ENCODE measurements around the gene CSPG4. TPM values are rescaled to one million over a fixed set of nuclear protein-coding genes. Genes with fewer than 3 reads are reported as not detected.

CSPG4 gene
- total and polyA plus RNA-seq, 2 of the 13 experiments (the other 11 are each of a cell fraction or from before 2014, with no cell fraction given): 0.01 to 0.04 TPM

DNA sequence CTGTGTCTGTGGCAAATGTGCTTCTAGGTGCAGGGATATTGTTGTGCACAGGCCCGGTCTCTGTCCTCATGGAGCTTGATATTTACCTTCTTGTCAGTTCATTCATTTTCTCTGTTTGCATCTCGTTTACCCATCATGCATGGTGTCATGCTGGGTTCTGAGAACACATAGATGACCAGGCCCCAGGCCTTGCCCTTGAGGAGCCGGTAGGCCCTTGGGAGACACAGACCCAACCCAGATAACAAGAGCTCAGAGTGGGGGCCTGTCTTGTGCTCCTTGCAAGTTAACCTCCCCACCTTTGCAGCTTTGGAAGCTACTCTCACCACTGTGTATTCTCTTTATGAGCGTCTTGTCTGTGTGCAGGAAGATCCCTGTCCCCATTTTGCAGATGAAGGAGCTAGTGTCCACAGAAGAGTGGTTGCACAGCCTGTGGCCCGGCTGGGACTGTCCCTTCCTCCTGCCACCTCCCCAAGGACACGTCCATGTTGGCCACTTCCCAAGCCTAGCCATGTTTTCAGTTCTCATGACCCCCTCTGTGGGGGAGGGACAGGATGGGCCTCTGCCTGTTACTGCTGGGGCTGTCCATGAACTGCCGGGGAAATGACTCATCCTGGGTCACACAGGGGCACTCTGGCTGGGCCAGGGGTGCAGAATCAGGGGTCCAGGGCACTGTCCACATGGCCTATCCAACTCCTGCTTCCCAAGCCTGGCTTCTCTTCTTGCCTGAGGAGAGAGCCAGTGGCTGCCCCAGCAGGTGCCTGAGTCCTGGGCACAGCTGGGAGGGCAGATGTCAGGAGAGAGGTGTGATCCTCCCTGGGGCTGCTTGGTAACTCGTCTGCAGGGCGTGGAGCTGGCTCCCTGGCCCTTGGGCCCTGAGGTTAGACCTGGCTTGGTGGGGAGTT, 61.5 kb downstream of the CSPG4 start (continued):
- TF ChIP-seq ZNF232 (CRISPR knock-in tag; IDR thresholded peaks at IDR 0.05; ENCODE audit: borderline replicate concordance): peak; percentile 51; the same call in 1 of the 2 replicates
- no peak for TF ChIP-seq CCAR2 (optimal IDR thresholded peaks at IDR 0.05; ENCODE audit: low read depth, low read length)
- peak; percentile 77; the same call in 1 of the 2 replicates for TF ChIP-seq ZNF607 (CRISPR knock-in tag; IDR thresholded peaks at IDR 0.05; ENCODE audit: borderline replicate concordance)
- TF ChIP-seq, protein P1, sequence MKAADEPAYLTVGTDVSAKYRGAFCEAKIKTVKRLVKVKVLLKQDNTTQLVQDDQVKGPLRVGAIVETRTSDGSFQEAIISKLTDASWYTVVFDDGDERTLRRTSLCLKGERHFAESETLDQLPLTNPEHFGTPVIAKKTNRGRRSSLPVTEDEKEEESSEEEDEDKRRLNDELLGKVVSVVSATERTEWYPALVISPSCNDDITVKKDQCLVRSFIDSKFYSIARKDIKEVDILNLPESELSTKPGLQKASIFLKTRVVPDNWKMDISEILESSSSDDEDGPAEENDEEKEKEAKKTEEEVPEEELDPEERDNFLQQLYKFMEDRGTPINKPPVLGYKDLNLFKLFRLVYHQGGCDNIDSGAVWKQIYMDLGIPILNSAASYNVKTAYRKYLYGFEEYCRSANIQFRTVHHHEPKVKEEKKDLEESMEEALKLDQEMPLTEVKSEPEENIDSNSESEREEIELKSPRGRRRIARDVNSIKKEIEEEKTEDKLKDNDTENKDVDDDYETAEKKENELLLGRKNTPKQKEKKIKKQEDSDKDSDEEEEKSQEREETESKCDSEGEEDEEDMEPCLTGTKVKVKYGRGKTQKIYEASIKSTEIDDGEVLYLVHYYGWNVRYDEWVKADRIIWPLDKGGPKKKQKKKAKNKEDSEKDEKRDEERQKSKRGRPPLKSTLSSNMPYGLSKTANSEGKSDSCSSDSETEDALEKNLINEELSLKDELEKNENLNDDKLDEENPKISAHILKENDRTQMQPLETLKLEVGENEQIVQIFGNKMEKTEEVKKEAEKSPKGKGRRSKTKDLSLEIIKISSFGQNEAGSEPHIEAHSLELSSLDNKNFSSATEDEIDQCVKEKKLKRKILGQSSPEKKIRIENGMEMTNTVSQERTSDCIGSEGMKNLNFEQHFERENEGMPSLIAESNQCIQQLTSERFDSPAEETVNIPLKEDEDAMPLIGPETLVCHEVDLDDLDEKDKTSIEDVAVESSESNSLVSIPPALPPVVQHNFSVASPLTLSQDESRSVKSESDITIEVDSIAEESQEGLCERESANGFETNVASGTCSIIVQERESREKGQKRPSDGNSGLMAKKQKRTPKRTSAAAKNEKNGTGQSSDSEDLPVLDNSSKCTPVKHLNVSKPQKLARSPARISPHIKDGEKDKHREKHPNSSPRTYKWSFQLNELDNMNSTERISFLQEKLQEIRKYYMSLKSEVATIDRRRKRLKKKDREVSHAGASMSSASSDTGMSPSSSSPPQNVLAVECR (CRISPR knock-in tag; IDR thresholded peaks at IDR 0.05; ENCODE audit: borderline replicate concordance): peak; percentile 82
- no peak for TF ChIP-seq ZSCAN22 (CRISPR knock-in tag; IDR thresholded peaks at IDR 0.05)
- TF ChIP-seq ZNF441 (CRISPR knock-in tag; IDR thresholded peaks at IDR 0.05; ENCODE audit: borderline replicate concordance): no peak; the same call in 1 of the 2 replicates
- TF ChIP-seq, protein P2, sequence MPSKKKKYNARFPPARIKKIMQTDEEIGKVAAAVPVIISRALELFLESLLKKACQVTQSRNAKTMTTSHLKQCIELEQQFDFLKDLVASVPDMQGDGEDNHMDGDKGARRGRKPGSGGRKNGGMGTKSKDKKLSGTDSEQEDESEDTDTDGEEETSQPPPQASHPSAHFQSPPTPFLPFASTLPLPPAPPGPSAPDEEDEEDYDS (CRISPR knock-in tag; IDR thresholded peaks at IDR 0.05): peak; percentile 51; the same call in 1 of the 2 replicates
- TF ChIP-seq, protein P3, sequence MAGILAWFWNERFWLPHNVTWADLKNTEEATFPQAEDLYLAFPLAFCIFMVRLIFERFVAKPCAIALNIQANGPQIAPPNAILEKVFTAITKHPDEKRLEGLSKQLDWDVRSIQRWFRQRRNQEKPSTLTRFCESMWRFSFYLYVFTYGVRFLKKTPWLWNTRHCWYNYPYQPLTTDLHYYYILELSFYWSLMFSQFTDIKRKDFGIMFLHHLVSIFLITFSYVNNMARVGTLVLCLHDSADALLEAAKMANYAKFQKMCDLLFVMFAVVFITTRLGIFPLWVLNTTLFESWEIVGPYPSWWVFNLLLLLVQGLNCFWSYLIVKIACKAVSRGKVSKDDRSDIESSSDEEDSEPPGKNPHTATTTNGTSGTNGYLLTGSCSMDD (CRISPR knock-in tag; IDR thresholded peaks at IDR 0.05): no peak
- TF ChIP-seq ZNF143 (CRISPR knock-in tag; IDR thresholded peaks at IDR 0.05): no peak
- no peak for TF ChIP-seq ZFP82 (CRISPR knock-in tag; IDR thresholded peaks at IDR 0.05; ENCODE audit: borderline replicate concordance)
- TF ChIP-seq, protein P4, sequence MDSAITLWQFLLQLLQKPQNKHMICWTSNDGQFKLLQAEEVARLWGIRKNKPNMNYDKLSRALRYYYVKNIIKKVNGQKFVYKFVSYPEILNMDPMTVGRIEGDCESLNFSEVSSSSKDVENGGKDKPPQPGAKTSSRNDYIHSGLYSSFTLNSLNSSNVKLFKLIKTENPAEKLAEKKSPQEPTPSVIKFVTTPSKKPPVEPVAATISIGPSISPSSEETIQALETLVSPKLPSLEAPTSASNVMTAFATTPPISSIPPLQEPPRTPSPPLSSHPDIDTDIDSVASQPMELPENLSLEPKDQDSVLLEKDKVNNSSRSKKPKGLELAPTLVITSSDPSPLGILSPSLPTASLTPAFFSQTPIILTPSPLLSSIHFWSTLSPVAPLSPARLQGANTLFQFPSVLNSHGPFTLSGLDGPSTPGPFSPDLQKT (CRISPR knock-in tag; IDR thresholded peaks at IDR 0.05; ENCODE audit: borderline replicate concordance): no peak
- TF ChIP-seq ZFX (CRISPR knock-in tag; IDR thresholded peaks at IDR 0.05; ENCODE audit: low read depth): peak; percentile 72
- no peak for TF ChIP-seq KAT2B (IDR thresholded peaks at IDR 0.05; ENCODE audit: borderline replicate concordance, low read depth, low read length)
- no peak for TF ChIP-seq SOX6 (IDR thresholded peaks at IDR 0.05)
- TF ChIP-seq SOX6 (CRISPR knock-in tag; IDR thresholded peaks at IDR 0.05): peak; percentile 71
- no peak for TF ChIP-seq ZNF775 (CRISPR knock-in tag; IDR thresholded peaks at IDR 0.05; ENCODE audit: borderline replicate concordance)
- TF ChIP-seq RXRB (CRISPR knock-in tag; IDR thresholded peaks at IDR 0.05; ENCODE audit: borderline replicate concordance): peak; percentile 98
- no peak for TF ChIP-seq ZNF709 (CRISPR knock-in tag; IDR thresholded peaks at IDR 0.05)
- TF ChIP-seq NCOA1 (CRISPR knock-in tag; IDR thresholded peaks at IDR 0.05): no peak
- no peak for TF ChIP-seq ZNF816 (CRISPR knock-in tag; IDR thresholded peaks at IDR 0.05; ENCODE audit: borderline replicate concordance)

Data from HepG2 (cell line).